HG02642 (cell line): ENCODE data around the gene RCSD1.

Experiments
- ATAC-seq: cut with Tn5 transposase; IDR thresholded peaks from one replicate; pipeline ENCODE4 v1.9.1; 2021; ENCODE audit warnings: mild to moderate bottlenecking; ENCODE audit not compliant: unreplicated experiment, poor library complexity

RCSD1 gene

DNA sequence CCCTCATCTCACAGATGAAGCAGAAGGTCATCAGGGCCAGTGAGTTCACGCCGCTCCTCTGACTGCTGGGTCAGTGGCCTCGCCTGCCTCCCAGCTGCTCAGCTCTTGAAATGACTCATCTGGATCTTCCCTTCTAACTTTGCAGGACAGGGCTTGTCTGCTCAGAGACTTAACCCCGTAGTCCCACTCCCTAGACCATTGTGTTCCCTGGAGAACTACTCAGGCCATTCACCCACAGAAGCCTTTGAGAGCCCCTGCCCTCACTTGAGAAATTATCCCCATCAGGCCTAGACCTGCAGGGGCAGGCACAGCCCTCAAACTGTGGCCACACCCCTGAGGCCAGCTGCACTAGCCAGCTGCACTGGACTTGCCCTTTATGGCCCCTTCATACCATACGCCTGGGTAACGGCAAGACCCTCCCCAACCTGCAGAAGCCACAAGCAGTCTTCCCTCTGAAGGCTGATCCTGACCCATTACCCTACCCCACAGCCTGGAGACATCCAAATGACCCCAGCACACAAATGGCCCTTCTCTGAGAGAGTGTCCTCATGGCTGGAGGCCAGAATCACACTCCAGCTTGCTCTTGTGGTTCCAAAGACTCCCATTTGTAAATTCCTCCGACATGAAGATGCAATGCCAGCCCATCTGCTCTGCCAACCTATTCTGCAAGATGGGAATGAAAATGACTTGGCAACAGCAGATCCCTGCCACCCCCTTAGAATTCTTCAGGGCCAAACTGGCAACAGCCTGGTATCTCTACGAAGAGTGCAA is 33.2 kb downstream of the RCSD1 start:
- peak; percentile 66 for ATAC-seq

DNA sequence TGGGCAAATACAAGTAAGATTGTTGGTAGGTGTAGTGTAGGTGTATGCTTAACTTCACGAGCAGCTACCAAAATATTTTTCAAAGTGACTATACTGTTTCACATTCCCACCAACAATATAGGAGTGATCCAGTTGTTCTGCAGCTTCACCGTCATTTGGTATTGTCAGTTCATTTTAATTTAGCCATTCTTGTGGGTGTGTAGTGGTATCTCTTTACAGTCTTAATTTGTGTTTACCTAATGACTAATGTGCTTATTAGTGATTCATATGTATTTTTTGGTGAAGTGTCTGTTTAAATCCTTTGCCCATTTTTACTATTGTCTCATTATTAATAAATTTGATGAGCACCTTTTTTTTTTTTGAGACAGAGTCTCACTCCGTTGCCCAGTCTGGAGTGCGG is 35.4 kb downstream of the RCSD1 start:
- no peak for ATAC-seq

- ATAC-seq = no peak
These were observed 36.4 kb downstream of the RCSD1 start for GRCh38 chr1:167666416-167666815.

GRCh38 chr1:167667536-167667935 is 37.5 kb downstream of the RCSD1 start:
- ATAC-seq = no peak

DNA sequence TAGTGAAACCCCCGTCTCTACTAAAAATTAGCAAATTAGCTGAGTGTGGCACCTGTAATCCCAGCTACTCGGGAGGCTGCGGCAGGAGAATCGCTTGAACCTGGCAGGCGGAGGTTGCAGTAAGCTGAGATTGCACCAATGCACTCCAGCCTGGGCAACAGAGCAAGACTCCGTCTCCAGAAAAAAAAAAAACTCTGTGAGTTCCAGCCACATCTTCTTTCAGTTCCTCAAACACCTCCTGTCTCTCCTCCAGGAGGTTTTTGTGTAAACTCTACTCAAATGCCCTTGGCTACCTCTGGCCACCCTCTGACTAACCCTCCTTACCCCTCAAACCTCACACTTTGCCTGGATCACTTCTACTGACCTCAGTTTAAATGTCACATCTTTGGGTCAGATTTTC is 38.1 kb downstream of the RCSD1 start:
- ATAC-seq = peak; percentile 71

- peak; percentile 69 for ATAC-seq
These were observed 39.4 kb downstream of the RCSD1 start for GRCh38 chr1:167669209-167670124.

DNA sequence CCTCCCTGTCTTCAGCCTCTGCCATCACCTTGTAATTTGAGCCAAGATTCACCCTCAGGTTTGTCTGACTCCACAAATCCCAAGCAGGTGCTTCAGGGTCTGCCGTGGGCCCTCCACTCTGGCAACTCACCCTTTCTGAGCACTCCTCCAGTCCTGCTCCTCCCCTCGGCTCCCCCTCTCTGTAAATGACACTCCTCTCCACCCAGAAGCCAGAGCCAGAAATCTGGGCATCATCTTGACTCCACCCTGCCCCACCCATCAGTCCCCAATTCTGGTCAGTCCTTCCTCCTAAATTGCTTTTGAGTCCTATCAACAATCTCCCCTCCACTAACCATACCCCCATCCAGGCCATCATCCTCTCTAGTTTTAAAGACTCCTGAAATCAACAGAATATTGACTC is 40.5 kb downstream of the RCSD1 start:
- ATAC-seq = no peak

DNA sequence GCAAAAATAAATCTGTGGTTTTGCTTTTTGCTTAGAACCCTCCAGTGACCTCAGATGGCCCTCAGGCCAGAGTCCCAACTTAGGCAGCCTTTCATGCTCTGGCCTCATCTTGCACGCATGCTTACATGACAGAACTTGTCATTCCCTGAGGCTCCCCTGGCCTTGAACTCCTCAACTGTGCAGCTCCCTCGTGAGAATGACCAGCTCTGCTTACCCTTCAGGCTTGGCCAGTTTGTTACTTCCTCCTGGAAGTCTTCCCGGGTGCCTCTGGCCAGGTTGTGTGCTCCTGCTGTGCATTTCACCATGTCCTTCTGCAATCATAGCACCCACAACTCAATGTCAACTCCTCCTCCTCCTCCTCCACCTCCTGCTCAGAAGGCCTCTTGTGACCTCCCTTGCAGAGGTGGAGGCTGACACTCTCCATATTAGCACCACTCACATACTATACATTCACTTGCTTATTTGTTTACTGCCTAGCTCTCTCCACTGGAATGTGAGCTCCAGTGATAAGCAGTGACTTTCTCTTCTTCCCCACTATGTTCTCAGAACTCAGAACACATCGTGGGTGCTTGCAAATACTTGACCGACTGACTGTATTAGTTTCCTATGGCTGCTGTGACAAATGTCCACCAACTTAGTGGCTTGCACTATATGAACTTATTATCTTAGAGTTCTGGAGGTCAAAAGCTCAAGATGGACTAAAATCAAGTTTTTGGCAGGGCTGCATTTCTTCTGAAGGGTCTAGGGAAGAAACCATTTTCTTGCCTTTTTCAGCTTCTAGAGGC is 41.9 kb downstream of the RCSD1 start:
- ATAC-seq = no peak

GRCh38 chr1:167672831-167673230 is 42.8 kb downstream of the RCSD1 start:
- ATAC-seq = no peak

- ATAC-seq = no peak
These were observed 43.2 kb downstream of the RCSD1 start for GRCh38 chr1:167673265-167673664.

- ATAC-seq = no peak
These were observed 44.1 kb downstream of the RCSD1 start for GRCh38 chr1:167674156-167674555.

DNA sequence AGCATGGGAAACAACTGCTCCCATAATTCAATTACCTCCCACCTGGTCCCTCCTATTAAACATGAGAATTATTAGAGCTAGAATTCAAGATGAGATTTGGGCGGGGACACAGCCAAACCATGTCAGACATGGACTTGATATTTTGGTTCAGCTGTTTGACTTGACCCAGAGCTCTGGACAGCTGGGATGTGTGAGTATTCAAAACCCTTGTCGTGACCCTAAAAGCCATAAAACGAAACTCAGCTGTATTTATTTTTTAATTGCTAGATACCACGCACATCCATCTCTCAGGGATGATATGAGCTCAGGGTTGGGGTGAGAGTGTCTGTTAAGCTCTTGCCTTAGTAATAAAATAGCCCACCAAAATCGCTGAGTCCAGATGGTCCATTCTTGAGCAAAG is 45.4 kb downstream of the RCSD1 start:
- no peak for ATAC-seq

GRCh38 chr1:167676205-167676915 is 46.3 kb downstream of the RCSD1 start:
- ATAC-seq = peak; percentile 46

DNA sequence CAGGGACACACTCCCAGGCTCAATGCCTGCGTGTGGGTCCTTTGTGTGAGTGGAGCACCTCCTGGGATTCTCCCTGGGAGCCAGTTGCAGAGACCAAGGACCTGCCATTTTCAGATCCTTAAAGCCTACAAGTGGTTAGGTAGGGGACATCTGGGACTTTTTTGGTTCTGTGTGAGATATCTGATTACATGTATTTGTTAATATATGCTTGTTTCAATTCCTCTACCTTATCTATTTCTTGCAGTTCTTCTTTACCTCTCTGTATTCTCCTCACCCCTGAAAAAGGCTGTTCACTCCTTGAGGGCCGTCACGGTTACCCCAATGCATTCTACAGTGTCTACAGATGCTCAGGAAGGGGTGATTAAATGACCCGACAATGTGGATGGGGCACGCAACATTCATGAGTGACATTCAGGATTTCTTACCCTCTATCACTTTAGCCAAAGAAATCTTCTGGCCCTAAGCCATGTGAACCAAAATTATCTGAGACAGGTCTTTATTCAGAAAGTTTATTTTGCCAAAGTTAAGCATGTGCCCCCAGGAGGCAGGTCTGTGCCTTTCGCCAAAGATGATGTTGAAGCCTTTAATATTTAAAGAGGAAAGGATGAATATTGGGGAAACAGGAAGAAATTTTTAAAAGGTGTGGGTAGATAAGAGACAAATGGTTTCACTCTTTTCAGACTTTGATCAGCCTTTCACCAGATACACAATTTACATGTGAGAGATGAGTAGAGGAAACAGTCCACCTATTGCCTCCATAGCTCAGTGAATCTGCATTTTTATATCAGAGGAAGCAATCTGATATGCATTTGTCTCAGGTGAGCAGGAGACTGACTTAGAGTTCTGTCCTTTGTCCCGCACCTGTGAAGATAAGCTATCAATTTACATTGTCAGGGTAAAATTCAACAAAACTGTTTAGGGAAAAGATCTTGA is 47.1 kb downstream of the RCSD1 start:
- ATAC-seq = no peak

DNA sequence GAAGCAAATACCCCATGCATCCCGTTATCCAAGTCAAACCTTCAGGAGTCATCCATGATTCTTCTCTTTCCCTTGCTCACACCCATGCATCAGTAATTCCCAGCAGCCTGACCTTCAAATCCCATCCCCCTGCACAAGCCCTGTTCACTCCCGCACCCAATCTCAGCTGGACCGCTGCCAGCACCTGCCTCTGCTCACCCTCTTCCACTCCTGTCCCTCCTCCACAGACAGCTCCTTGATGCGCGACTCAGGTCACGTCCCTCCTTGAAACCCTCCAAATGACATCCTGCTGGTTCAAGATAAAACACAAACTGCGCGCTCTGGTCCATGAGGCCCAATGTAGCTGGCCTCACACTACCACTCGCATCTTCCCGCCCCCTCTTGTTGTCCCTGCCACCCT is 48.4 kb downstream of the RCSD1 start:
- ATAC-seq = no peak

DNA sequence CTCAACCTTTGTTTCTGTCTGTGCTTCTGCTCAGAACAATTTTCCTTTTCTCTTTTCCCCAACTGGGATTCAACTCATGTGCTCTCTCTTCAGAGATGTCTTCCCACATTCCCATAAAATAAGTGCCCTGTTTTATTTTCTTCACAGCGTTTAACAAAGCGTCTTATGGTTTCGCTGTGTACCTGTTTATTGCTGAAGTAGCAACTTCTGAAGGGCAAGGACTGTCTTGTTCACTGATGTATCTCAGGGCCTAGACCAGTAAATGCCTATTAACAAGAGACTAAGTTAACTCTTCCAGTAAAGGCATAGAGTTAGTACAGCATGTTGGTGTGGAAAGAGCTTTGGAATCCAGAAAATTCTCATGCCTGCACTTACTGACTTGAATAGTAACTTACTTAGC is 48.8 kb downstream of the RCSD1 start:
- no peak for ATAC-seq

DNA sequence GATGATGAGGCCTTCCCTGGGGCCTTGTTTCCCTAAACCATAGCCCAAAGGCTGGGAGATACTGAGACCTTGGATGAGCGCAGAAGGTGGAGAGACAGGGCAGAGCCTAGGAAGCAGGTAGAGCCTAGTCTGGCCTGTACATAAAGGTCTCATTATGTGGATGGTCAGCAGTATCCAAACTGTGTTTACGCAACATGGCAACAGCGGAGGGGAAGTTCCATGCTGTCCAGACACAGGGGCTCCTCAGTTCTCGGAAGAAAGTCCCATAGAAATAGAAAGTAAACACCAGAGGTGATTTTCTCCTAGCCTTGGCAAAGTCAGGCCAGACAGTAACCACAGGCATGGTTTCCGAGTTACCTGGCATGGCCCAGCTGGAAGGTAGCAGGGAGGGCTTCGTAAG is 49.7 kb downstream of the RCSD1 start:
- ATAC-seq = no peak

DNA sequence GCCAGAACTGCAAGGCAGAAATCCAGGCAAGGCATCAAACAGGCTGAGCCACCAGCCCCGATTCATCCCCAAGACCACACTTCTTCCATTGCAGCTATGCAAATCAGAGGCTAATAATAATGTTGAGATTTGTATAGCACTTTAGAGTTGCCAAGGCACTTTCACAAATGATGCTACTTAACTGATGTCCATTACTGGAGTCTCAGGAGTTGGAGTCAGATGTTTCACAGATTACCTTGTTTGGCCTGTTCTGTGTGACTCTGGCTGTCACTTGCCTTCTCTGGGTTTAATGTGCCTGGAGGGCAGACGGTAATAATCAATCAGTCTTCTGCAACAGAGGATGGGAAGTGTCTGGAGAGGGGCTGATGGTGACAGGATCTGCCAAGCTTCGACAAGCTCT is 51.0 kb downstream of the RCSD1 start:
- ATAC-seq = no peak

DNA sequence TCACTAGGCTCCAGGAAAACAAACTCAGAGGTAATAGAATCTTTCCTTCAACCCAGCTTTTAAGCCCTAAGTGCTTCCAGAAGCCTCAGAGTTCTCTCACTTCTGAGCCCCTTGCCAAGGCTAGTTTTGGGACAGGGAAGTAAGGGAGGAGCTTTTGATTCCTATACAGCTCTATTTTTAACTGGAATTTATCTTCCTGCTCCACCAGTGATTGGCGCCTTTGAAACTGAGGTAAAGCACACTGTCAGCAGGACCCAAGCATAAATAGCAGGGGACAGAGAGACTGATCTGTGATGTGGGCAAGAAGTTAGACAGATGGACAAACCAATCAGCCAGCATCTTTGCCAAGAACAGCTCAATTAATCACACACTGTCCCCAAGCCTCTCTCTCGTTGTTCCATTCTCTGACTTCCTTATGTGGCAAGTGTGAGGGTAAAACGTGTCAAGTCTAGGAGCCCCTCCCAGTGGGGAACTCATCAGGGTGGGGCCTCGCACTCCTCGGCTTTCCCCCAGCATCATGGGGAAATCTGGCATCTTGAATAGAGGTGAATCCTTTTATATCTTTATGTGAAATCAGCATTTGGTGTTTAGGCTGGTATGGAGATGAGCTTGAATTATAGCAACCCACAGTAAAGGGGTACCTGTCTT is 51.5 kb downstream of the RCSD1 start:
- ATAC-seq = no peak
